Right cardiac atrium (tissue), 5 donors: ENCODE measurements around the gene STARD5. TPM values are rescaled to one million over a fixed set of nuclear protein-coding genes. Genes with fewer than 3 reads are reported as not detected.

Source experiments
- ATAC-seq, 2 donors: fragments of 200-7000 bp; cut with Tn5 transposase; one replicate each; pipeline versions ENCODE4 v1.8.0 to v1.9.1; 2020; ENCODE audit warnings: moderate library complexity in 2 of 2, mild to moderate bottlenecking in 1 of 2
- DNase-seq, 3 donors: peaks; one replicate each; pipeline ENCODE4 v3.0.0-alpha.2; 2020
- H3K27ac ChIP-seq: one replicate; pipeline ENCODE4 v1.5.1; 2013; ENCODE audit warnings: mild to moderate bottlenecking, low read length, control low read depth, moderate library complexity
- H3K27me3 ChIP-seq: one replicate; pipeline ENCODE4 v1.6.1; 2013; ENCODE audit not compliant: control insufficient read depth, insufficient read depth
- H3K4me1 ChIP-seq: one replicate; pipeline ENCODE4 v1.6.1; 2013; ENCODE audit warnings: low read length; ENCODE audit not compliant: control insufficient read depth, insufficient read depth
- H3K4me3 ChIP-seq: one replicate; pipeline ENCODE4 v1.5.1; 2013; ENCODE audit warnings: low read length, control low read depth
- H3K9me3 ChIP-seq: one replicate; pipeline ENCODE4 v1.6.1; 2013; ENCODE audit warnings: low read length; ENCODE audit not compliant: control insufficient read depth
- WGBS: extraction: QIAGEN DNeasy Blood & Tissue Kit; methylation state at CpG from one replicate; pipeline ENCODE4 v1.1.7; 2013; 5-methylcytosine and 5-hydroxymethylcytosine counted together
- intact Hi-C, 4 donors: fragments of 100-400 bp; cut with DNase I; formaldehyde crosslinking; loops; one replicate each; pipeline versions ENCODE4 v1.11.0 to v1.14.0; 2022 to 2023
- polyA plus RNA-seq: library from polyadenylated mRNA; stranded (reverse); fragments of 200-250 nt; gene quantifications from one replicate; pipeline ENCODE4 v1.2.3, GENCODE V29; 2013
- total RNA-seq, 4 donors: library from RNA; stranded (reverse); fragmentation: NEBNext Ultra II Directional; extraction: Animal tissue kit (Norgen Biotek cat#: 25700); gene quantifications; one replicate each; pipeline ENCODE4 v1.2.1, GENCODE V29; 2021
- donor health status: healthy with polysubstance abuse.
- donor health status: DM: no; HTN: yes; CAD: no.
- donor health status: DM: no; HTN: no; CAD: no.
- donor health status: DM: no; HTN: yes; CAD: no; lungs with severe emphysema.
- donor health status: DM: yes; HTN: yes; CAD: no.

Gene STARD5
- total and polyA plus RNA-seq, 5 donors, result 1.7 to 5.3 (median 2.7) TPM

DNA sequence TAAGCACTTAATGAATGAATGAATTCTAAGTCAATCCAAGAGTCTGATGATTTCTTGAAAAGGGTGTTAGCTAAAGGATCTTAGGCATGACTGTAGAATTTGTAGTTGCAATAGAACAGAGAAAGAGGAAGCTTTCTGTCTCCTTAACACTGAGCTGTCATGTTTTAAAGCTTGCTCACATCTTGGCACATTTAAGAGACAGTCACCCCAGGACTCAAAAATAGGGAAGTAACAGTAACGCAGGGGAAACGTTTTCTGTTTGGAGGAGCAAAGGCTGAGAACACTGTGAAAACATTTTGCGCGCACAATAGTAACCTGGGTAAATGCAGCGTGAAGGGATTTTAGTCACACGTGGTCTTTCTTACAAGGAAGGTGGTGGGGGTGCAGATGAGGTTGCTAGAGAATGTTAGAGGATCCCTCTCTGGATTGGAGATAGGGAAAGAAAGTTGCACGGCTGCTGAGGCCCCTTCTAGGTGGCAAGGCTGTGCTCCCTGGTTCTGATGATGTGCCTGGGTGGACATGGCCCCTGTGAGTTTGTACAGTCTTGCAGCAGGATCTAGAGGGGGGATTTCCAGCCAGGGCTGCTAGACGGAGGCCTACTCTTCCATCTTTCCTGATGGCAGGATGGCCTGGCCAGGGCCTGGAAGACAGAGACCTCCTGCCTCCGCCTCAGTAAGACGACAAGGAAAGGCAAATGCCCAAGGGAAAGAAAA, 12.0 kb downstream of the STARD5 start:
- Histone ChIP-seq H3K4me3 (no peak overlapping the region), H3K9me3 (no peaks in the 10 kb centered on the region), H3K27me3 (no peaks in the 10 kb centered on the region), H3K27ac (peak overlapping the region; percentile 62), H3K4me1 (peaks cover 8% of the 10 kb centered on the region)
- intact Hi-C loops, result no loop called here
- 78% methylated on average over 10 of the region's 10 CpGs for WGBS
- no peak for DNase-seq
- ATAC-seq, result peak; percentile 17 to 40

DNA sequence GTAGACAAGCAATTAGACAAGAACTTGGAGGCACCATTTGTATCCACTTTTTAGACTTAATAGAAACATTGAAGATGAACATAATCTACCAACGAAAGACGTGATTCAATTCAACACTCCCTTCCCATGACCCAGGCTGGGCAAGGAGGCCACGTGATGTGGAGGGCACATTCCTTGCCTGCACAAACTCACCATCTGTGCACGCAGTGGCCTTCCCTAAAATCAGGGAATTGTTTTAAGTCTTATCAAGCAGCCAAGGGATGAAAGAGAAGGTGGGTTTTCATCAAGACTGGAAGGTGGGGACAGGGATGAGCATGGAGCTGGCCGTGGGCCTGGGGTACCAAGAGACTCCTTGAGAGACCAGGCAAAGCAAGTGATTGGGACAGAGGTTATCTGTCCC, 13.5 kb downstream of the STARD5 start:
- Histone ChIP-seq H3K4me1 (peaks cover 8% of the 10 kb centered on the region), H3K9me3 (no peaks in the 10 kb centered on the region), H3K27ac (no peak overlapping the region), H3K4me3 (no peak overlapping the region), H3K27me3 (no peaks in the 10 kb centered on the region)
- WGBS, result 95% methylated on average over 5 of the region's 5 CpGs
- intact Hi-C loops, result no loop called here
- DNase-seq (no peak), ATAC-seq (no peak)

DNA sequence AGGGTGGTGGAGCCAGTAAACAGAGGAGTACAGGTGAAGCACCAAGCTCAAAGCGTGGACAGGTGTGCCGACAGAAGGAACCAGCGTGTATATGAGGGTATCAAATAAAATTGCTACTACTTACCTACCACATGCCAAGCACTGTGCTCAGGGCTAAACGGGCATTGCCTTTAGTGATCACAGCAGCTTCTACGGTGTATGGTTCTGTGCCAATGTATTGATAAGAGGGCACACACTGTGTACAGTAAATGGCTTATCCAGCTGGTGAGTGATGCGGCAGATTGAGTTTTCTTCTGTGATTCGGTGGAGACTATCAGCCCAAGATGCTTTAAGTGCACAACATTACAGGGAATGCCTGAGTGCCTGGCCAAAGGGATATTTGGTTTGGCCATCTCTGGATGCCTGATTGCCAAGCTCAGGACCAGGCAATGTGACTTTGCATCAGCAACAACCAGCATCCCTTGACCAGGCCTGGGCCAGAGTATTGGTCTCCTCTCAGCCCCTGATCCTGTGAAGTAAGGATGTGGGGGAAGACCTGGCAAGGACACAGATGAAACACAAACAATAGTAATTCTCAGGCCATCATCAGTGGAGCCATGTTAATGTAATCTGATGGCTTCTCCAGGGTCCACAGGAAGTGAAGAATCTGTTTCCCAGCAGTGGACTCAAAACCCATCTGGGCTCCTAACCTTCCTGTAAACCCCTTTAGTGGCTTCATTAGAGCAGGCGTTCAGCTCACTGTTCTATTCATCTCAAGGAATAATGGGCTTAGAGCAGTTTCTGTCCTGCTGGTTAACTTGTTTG, 14.1 kb downstream of the STARD5 start:
- Histone ChIP-seq H3K4me1 (peaks cover 8% of the 10 kb centered on the region), H3K4me3 (no peak overlapping the region), H3K9me3 (no peaks in the 10 kb centered on the region), H3K27ac (no peak overlapping the region), H3K27me3 (no peaks in the 10 kb centered on the region)
- ATAC-seq (no peak), DNase-seq (no peak)
- 85% methylated on average over 8 of the region's 8 CpGs for WGBS
- intact Hi-C loops, result no loop called here

DNA sequence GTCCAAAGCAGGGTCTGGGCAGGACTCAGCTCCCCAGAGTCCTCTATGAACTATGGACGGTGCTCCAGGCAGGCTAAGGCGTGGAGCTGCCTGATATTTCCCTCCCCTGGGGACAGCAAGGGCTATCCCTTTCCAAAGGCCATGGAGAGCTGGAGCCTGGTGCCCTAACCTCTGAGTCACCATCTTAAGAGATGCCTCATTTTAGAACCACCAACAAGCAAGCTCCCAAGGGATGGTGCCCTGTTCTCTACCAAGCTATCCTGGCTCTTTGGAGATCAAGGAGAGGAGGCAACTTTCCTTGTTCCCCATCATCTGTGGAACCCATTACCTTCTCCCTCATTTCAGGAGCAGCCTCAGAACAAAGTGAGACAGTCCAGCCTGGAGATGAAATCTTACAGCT, 15.7 kb downstream of the STARD5 start:
- 63% methylated on average over 2 of the region's 2 CpGs for WGBS
- peak; percentile 14 to 30 for ATAC-seq
- no peak overlapping the region for H3K27ac ChIP-seq
- no peaks in the 10 kb centered on the region for H3K27me3 ChIP-seq
- H3K4me3 ChIP-seq, result no peak overlapping the region
- H3K9me3 ChIP-seq, result no peaks in the 10 kb centered on the region
- peak in 1 of 3 donors; percentile 33 for DNase-seq
- H3K4me1 ChIP-seq, result peaks cover 11% of the 10 kb centered on the region
- intact Hi-C loops, result no loop called here

DNA sequence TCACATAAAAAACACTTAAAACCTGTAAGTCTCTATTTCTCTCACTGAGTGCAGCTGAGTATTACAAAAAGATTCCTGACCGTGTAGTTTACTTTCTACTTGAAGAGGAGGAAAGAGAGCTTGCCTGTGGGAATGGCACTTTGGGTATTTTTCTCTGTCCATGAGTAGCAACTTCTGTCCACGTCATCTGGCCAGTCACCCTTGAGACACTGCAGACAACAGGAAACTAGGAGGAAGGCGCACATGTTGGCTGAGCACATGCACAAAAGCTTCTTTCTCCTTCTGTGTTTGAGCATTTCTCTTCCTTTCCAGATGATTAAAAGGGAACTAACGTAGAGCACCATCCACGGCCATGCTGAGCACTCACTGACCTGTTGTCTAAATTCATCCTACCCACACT, 19.7 kb downstream of the STARD5 start:
- Histone ChIP-seq H3K4me1 (peaks cover 5% of the 10 kb centered on the region), H3K4me3 (no peak overlapping the region), H3K27me3 (no peaks in the 10 kb centered on the region), H3K9me3 (no peaks in the 10 kb centered on the region), H3K27ac (no peak overlapping the region)
- peak in 1 of 3 donors; percentile 68 for DNase-seq
- intact Hi-C loops, result no loop called here
- peak; percentile 38 to 44 for ATAC-seq
- 35% methylated on average over 5 of the region's 5 CpGs for WGBS

DNA sequence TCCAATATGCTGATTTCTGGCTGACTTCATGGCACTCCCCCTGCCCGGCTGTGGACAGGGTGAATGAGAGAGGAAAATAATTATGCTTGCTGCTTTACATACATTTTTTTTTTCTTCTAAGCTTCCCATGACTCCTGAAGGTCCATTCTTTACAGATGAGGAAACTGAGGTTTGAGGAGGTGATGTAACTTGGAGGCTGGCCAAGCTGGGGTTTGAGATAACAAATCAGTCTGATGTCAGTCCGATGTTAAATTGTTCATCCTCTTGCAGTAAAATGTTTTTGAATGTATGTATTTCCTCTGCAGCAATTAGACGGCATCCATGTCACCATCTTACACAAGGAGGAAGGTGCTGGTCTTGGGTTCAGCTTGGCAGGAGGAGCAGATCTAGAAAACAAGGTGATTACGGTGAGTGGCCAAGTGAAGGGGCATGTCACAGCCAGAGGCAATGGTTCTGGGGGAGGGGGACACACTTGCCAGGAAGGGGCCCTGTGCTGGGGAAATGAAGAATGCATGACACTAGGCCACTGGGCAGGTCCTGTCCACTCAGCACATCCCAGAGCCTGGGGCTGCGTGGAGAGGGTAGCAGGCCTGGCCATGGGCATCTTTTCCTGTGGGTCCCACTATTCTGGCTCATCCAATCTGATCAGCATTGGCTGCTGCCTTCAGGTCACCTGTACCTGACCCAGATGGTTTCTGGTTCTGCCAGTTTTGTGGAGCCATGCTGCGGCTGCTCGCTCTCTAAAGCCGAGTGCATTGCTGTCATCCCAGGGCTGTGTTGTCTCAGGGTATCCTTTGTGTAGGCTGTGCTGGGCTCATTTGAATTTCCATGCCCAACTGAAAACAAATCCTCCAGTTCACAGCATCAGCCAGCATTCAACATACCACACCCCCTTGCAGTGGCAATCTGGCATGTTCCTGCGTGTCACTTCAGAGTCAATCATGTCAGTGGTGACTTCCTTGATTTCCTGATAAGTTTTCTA, 20.4 kb downstream of the STARD5 start:
- 72% methylated on average over 9 of the region's 9 CpGs for WGBS
- no peak overlapping the region for H3K4me3 ChIP-seq
- no peak for ATAC-seq
- DNase-seq, result no peak
- H3K9me3 ChIP-seq, result no peaks in the 10 kb centered on the region
- intact Hi-C loops, result no loop called here
- H3K4me1 ChIP-seq, result peaks cover 5% of the 10 kb centered on the region
- H3K27me3 ChIP-seq, result no peaks in the 10 kb centered on the region
- H3K27ac ChIP-seq, result peak overlapping the region; percentile 59

DNA sequence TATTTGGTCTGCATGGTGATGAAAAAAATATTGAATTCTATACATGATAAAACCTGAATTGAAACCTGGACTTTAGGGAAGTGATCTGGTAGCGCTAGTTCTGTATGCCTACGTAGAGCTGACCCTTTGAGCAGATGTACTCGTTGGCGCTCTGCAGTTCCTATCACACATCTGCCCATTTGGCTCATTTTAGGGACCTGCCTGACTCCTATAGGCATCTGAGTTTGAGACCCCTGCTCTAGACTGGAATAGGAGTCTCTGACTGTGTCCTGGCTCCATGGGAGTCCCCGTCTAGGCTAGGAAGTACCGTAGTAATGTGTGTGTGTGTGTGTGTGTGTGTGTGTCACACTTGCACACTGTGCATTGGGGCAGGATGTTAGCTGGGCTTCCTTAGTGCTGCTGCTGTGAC, 21.2 kb downstream of the STARD5 start:
- Histone ChIP-seq H3K27ac (peak overlapping the region; percentile 73), H3K27me3 (no peaks in the 10 kb centered on the region), H3K9me3 (no peaks in the 10 kb centered on the region), H3K4me3 (no peak overlapping the region), H3K4me1 (peaks cover 5% of the 10 kb centered on the region)
- ATAC-seq (no peak), DNase-seq (no peak)
- intact Hi-C loops, result no loop called here
- WGBS, result 73% methylated on average over 6 of the region's 6 CpGs

DNA sequence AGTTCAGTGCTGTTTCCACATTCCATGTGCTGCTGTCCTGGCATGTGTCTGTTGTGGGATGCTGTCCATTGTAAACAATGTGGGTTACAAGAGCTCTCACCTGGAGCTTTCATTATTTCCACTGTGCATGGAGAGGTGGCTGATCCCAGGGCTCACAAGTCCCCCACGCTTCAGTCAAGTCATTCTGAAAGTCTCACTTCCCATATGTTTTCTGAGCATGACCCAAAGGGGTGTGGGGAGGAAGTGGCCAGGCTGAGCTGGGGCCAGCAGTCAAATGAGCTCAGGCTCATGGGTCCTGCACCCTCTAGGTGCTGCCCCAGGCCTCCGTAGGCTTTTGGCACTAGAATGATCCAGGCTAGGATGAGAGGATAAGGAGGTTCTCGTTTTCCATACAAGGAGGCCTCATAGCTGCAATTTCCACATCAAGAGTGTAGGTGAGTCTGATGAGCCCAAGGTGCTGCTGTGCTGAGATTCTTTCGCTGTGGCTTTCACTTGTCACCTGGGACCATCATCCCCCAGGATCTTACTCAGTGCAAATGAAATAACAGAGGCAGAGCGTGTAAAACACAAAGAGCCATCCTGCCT, 22.0 kb downstream of the STARD5 start:
- ATAC-seq (peak; percentile 55 to 59), DNase-seq (peak in 1 of 3 donors; percentile 60)
- peaks cover 10% of the 10 kb centered on the region for H3K4me1 ChIP-seq
- 80% methylated on average over 5 of the region's 5 CpGs for WGBS
- no peak overlapping the region for H3K27ac ChIP-seq
- no peaks in the 10 kb centered on the region for H3K27me3 ChIP-seq
- H3K9me3 ChIP-seq, result no peaks in the 10 kb centered on the region
- intact Hi-C loops, result no loop called here
- no peak overlapping the region for H3K4me3 ChIP-seq

DNA sequence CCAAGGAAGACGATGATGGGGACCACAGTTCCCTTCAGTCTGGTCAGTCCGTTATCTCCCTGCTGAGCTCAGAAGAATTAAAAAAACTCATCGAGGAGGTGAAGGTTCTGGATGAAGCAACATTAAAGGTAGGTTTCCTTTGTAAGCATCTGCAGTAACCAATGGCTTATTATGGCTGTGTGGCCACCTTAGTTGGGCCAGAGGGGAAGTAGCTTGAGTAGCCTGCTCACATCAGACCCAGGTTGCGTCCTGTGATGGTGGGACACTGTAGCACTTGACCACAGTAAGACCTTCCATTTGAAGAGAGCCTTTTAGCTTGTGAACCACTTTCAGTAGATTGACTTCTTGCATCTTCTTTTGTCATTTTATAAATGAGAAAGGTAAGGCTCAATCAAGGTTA, 22.6 kb downstream of the STARD5 start:
- ATAC-seq (no peak), DNase-seq (no peak)
- 91% methylated on average over 4 of the region's 4 CpGs for WGBS
- Histone ChIP-seq H3K9me3 (no peaks in the 10 kb centered on the region), H3K27me3 (no peaks in the 10 kb centered on the region), H3K4me3 (no peak overlapping the region), H3K27ac (no peak overlapping the region), H3K4me1 (peaks cover 14% of the 10 kb centered on the region)
- intact Hi-C loops, result no loop called here

DNA sequence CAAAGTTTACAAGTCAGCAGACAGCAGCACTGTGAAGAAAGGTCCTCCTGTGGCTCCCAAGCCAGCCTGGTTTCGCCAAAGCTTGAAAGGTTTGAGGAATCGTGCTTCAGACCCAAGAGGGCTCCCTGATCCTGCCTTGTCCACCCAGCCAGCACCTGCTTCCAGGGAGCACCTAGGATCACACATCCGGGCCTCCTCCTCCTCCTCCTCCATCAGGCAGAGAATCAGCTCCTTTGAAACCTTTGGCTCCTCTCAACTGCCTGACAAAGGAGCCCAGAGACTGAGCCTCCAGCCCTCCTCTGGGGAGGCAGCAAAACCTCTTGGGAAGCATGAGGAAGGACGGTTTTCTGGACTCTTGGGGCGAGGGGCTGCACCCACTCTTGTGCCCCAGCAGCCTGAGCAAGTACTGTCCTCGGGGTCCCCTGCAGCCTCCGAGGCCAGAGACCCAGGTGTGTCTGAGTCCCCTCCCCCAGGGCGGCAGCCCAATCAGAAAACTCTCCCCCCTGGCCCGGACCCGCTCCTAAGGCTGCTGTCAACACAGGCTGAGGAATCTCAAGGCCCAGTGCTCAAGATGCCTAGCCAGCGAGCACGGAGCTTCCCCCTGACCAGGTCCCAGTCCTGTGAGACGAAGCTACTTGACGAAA, 24.2 kb downstream of the STARD5 start:
- Histone ChIP-seq H3K27ac (no peak overlapping the region), H3K9me3 (no peaks in the 10 kb centered on the region), H3K4me3 (no peak overlapping the region), H3K27me3 (no peaks in the 10 kb centered on the region), H3K4me1 (peaks cover 18% of the 10 kb centered on the region)
- intact Hi-C loops, result no loop called here
- ATAC-seq (no peak), DNase-seq (no peak)
- whole genome bisulfite sequencing, result 86% methylated on average over 14 of the region's 14 CpGs
